ENCODE data around the gene ORC4. TPM values are rescaled to one million over a fixed set of nuclear protein-coding genes. Genes with fewer than 3 reads are reported as not detected.
"Not testable (repeated sequence)": the region's sequence is repeated elsewhere in the genome, so short reads cannot be mapped to it uniquely, and the experiment has no call there.

The ORC4 gene
- total RNA-seq, 1 donor from 2014 or later: 57.9 TPM

- TF ChIP-seq CTCF (IDR thresholded peaks at IDR 0.05; ENCODE audit: insufficient read depth, low read length, severe bottlenecking): no peak
- no peak overlapping the region for H3K4me3 ChIP-seq (ENCODE audit: low read depth, low read length)
- no peaks in the 10 kb centered on the region for H3K36me3 ChIP-seq (ENCODE audit: control insufficient read depth, insufficient read depth, low read length)
- H3K27me3 ChIP-seq (ENCODE audit: control insufficient read depth, insufficient read depth, low read length): no peaks in the 10 kb centered on the region
- FAIRE-seq (no peak), DNase-seq (ENCODE audit: low read depth) (no peak)
Measured at GRCh38 chr2:148013876-148014275, 6.7 kb downstream of the ORC4 start.

DNA sequence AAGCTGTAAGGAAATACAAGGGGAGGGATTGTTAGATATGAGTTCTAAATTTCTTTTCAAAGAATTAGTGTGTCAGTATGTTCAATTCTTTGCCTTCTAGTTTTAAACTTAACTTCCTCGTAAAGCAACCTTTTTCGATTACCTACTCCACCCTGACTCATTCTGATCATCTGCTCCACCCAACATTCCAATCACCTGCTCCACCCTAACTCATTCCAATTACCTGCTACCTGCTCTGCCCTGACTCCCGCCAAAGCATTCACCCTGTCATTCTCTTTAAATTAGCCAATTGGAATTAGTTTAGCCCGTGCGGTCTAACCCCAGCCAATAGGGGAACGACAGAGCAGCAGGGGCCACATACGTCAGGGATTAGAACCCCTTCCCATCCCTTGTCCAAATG, 12.1 kb downstream of the ORC4 start:
- not testable (repeated sequence) for H3K27me3 ChIP-seq (ENCODE audit: control insufficient read depth, insufficient read depth, low read length); H3K4me3 ChIP-seq (ENCODE audit: low read depth, low read length); FAIRE-seq; H3K36me3 ChIP-seq (ENCODE audit: control insufficient read depth, insufficient read depth, low read length); DNase-seq (ENCODE audit: low read depth)

DNA sequence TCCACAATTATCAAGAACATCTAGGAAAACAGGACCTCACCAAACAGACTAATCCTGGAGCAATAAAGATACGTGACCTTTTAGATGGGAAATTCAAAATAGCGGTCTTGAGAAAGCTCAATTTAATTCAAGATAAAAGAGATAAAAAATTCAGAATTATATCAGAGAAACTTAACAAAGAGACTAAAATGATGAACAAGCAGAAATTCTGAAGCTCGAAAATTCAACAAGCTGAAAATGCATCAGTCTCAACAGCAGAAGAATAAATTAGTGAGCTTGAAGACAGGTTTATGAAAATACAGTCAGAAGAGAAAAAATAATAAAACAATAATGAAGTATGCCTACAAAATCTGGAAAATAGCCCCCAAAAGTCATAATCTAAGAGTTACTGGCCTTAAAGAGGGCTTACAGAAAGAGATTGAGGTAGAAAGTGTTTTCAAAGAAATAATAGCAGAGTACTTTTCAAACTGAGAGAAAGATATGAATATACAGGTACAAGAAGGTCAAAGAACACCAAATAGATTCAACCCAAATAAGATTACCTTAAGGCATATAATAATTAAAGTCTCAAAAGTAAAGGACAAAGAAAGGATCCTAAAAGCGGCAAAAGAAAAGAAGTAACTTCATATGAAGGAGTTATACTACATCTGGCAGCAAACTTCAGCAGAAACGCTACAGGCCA, 13.2 kb downstream of the ORC4 start:
- no peak for DNase-seq (ENCODE audit: low read depth)
- FAIRE-seq: no peak
- Histone ChIP-seq H3K36me3 (ENCODE audit: control insufficient read depth, insufficient read depth, low read length) (no peaks in the 10 kb centered on the region), H3K4me3 (ENCODE audit: low read depth, low read length) (no peak overlapping the region), H3K27me3 (ENCODE audit: control insufficient read depth, insufficient read depth, low read length) (no peaks in the 10 kb centered on the region)
- no peak for TF ChIP-seq CTCF (IDR thresholded peaks at IDR 0.05; ENCODE audit: insufficient read depth, low read length, severe bottlenecking)

GRCh38 chr2:148006249-148007007, 14.1 kb downstream of the ORC4 start:
- no peaks in the 10 kb centered on the region for H3K27me3 ChIP-seq (ENCODE audit: control insufficient read depth, insufficient read depth, low read length)
- DNase-seq (ENCODE audit: low read depth): no peak
- no peaks in the 10 kb centered on the region for H3K36me3 ChIP-seq (ENCODE audit: control insufficient read depth, insufficient read depth, low read length)
- TF ChIP-seq CTCF (IDR thresholded peaks at IDR 0.05; ENCODE audit: insufficient read depth, low read length, severe bottlenecking): no peak
- FAIRE-seq: no peak
- no peak overlapping the region for H3K4me3 ChIP-seq (ENCODE audit: low read depth, low read length)

- H3K36me3 ChIP-seq (ENCODE audit: control insufficient read depth, insufficient read depth, low read length); FAIRE-seq; H3K4me3 ChIP-seq (ENCODE audit: low read depth, low read length): not testable (repeated sequence)
Measured at GRCh38 chr2:148002420-148002819, 18.1 kb downstream of the ORC4 start.

GRCh38 chr2:148000095-148000494, 20.4 kb downstream of the ORC4 start:
- no peak for FAIRE-seq
- DNase-seq (ENCODE audit: low read depth): no peak
- H3K4me3 ChIP-seq (ENCODE audit: low read depth, low read length): no peak overlapping the region
- peaks cover 3% of the 10 kb centered on the region for H3K36me3 ChIP-seq (ENCODE audit: control insufficient read depth, insufficient read depth, low read length)
- TF ChIP-seq CTCF (IDR thresholded peaks at IDR 0.05; ENCODE audit: insufficient read depth, low read length, severe bottlenecking): no peak
- H3K27me3 ChIP-seq (ENCODE audit: control insufficient read depth, insufficient read depth, low read length): no peaks in the 10 kb centered on the region

More at GRCh38 chr2:148002420-148002819, 18.1 kb downstream of the ORC4 start:
- not testable (repeated sequence) for H3K27me3 ChIP-seq (ENCODE audit: control insufficient read depth, insufficient read depth, low read length); DNase-seq (ENCODE audit: low read depth)

Data from bronchial epithelial cell (primary cell).